ENCODE data around the gene INVS.
"Not testable (repeated sequence)": the region's sequence is repeated elsewhere in the genome, so short reads cannot be mapped to it uniquely, and the experiment has no call there.

INVS gene

DNA sequence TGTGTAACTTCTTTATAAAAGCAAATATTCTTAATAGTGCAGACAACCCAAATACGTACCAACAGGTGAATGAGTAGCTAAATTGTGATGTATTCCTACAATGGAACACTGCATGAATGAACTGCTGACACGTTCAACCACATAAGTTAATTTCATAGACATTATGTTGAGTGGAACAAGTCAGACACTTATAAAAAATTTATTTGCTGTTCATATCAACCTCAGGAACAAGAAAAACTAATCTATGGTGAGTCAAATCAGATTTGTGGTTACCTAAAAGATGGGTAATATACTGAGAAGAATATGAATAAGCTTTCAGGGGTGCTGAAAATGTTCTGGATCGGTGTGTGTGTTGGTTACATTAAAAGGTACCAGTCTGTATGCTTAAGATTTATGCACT, 35.7 kb downstream of the INVS start:
- Histone ChIP-seq H3K27ac (ENCODE audit: low read depth, low read length) (no peak overlapping the region), H3K4me1 (ENCODE audit: control insufficient read depth in 5 of 5, insufficient read depth in 5 of 5, low read length in 5 of 5) (no peaks in the 10 kb centered on the region), H3K36me3 (ENCODE audit: control insufficient read depth in 5 of 5, insufficient read depth in 5 of 5, low read length in 5 of 5) (peaks cover 0 to 10% (median 4%) of the 10 kb centered on the region in 5 donors), H3K9ac (ENCODE audit: low read length in 5 of 5) (no peak overlapping the region), H3K27me3 (ENCODE audit: control insufficient read depth in 5 of 5, insufficient read depth in 4 of 5, low read length in 5 of 5) (no peaks in the 10 kb centered on the region), H3K9me3 (ENCODE audit: control insufficient read depth in 5 of 5, low read length in 5 of 5) (no peaks in the 10 kb centered on the region), H3K4me3 (ENCODE audit: low read depth in 1 of 5, low read length in 5 of 5) (no peak overlapping the region)

DNA sequence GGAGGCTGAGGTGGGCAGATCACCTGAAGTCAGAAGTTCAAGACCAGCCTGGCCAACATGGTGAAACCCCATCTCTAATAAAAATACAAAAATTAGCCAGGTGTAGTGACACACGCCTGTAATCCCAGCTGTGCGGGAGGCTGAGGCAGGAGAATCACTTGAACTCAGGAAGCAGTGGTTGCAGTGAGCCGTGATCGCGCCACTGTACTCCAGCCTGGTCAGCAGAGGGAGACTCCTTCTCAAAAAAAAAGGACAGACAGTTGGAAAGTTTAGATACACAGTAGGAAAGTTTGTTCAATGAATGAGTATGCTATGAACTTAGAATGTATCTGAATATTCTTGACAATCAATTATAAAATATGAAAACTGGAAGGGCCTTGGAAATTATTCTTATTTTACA, 37.8 kb downstream of the INVS start:
- H3K27me3 ChIP-seq (ENCODE audit: control insufficient read depth in 5 of 5, insufficient read depth in 4 of 5, low read length in 5 of 5); H3K27ac ChIP-seq (ENCODE audit: low read depth, low read length); H3K4me1 ChIP-seq (ENCODE audit: control insufficient read depth in 5 of 5, insufficient read depth in 5 of 5, low read length in 5 of 5); H3K4me3 ChIP-seq (ENCODE audit: low read depth in 1 of 5, low read length in 5 of 5); H3K36me3 ChIP-seq (ENCODE audit: control insufficient read depth in 5 of 5, insufficient read depth in 5 of 5, low read length in 5 of 5); H3K9ac ChIP-seq (ENCODE audit: low read length in 5 of 5); H3K9me3 ChIP-seq (ENCODE audit: control insufficient read depth in 5 of 5, low read length in 5 of 5): not testable (repeated sequence)

DNA sequence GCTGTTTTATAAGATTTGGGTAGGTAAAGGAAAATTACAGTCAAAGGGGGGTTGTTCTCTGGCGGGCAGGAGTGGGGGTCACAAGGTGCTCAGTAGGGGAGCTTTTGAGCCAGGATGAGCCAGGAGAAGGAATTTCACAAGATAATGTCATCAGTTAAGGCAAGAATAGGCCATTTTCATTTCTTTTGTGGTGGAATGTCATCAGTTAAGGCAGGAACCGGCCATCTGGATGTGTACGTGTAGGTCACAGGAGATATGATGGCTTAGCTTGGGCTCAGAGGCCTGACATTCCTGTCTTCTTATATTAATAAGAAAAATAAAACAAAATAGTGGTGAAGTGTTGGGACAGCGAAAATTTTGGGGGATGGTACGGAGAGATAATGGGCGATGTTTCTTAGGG, 41.3 kb downstream of the INVS start:
- H3K4me3 ChIP-seq (ENCODE audit: low read depth in 1 of 5, low read length in 5 of 5); H3K36me3 ChIP-seq (ENCODE audit: control insufficient read depth in 5 of 5, insufficient read depth in 5 of 5, low read length in 5 of 5); H3K4me1 ChIP-seq (ENCODE audit: control insufficient read depth in 5 of 5, insufficient read depth in 5 of 5, low read length in 5 of 5); H3K27ac ChIP-seq (ENCODE audit: low read depth, low read length); H3K27me3 ChIP-seq (ENCODE audit: control insufficient read depth in 5 of 5, insufficient read depth in 4 of 5, low read length in 5 of 5); H3K9ac ChIP-seq (ENCODE audit: low read length in 5 of 5); H3K9me3 ChIP-seq (ENCODE audit: control insufficient read depth in 5 of 5, low read length in 5 of 5): not testable (repeated sequence)

DNA sequence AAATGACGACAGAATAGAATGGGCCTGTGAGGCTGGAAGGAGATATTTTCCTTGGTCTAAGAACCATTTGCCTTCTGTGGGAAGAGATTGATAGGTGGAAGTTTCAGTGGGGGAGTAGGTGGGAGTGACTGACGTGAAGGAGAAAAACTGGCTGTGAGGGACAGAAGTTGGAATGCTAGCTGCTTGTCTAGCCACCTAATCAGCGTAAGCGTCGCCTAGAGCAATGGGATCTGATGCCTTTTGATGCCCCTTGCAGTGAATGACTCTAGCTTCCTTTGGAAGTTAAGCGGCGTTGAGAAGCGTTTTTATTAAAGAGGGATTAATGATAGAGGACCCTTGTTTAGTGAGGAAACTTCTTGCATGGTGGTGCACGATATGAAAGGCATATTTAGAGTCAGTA, 42.8 kb downstream of the INVS start:
- H3K9me3 ChIP-seq (ENCODE audit: control insufficient read depth in 5 of 5, low read length in 5 of 5); H3K27ac ChIP-seq (ENCODE audit: low read depth, low read length); H3K36me3 ChIP-seq (ENCODE audit: control insufficient read depth in 5 of 5, insufficient read depth in 5 of 5, low read length in 5 of 5); H3K27me3 ChIP-seq (ENCODE audit: control insufficient read depth in 5 of 5, insufficient read depth in 4 of 5, low read length in 5 of 5); H3K4me1 ChIP-seq (ENCODE audit: control insufficient read depth in 5 of 5, insufficient read depth in 5 of 5, low read length in 5 of 5); H3K9ac ChIP-seq (ENCODE audit: low read length in 5 of 5); H3K4me3 ChIP-seq (ENCODE audit: low read depth in 1 of 5, low read length in 5 of 5): not testable (repeated sequence)

DNA sequence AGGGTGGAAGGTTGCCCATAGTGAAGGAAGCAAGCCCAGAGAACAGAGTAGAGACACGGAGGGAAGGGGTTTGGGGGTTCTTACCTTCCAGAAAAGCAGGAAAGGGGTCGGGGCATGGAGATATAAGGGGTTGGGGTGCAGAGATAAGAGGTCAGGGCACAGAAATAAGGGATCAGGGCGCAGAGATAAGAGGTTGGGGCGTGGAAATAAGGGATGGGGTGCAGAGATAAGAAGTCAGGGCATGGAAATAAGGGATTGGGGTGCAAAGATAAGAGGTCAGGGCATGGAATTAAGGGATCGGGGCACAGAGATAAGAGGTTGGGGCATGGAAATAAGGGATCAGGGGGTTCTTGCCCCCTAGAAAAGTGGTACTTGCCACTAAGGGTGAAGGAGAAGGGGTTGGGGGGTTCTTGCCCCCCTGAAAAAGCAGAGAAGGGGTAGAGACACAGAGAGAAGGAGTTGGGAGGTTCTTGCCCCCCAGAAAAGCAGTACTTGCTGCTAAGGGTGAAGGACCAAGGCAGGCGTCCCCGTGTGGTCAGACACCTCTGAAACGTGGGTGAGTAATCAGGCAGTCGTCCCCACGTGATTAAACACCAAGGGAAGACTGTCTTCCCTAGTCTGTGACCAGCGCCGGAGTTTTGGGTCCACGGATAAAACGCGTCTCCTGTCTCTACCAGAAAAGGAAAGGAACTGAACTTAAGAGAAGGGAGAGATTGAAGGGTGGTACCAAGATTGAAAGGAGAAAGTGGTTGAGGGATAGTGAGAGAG, 46.3 kb downstream of the INVS start:
- H3K36me3 ChIP-seq (ENCODE audit: control insufficient read depth in 5 of 5, insufficient read depth in 5 of 5, low read length in 5 of 5); H3K9me3 ChIP-seq (ENCODE audit: control insufficient read depth in 5 of 5, low read length in 5 of 5); H3K27me3 ChIP-seq (ENCODE audit: control insufficient read depth in 5 of 5, insufficient read depth in 4 of 5, low read length in 5 of 5); H3K27ac ChIP-seq (ENCODE audit: low read depth, low read length); H3K4me3 ChIP-seq (ENCODE audit: low read depth in 1 of 5, low read length in 5 of 5); H3K4me1 ChIP-seq (ENCODE audit: control insufficient read depth in 5 of 5, insufficient read depth in 5 of 5, low read length in 5 of 5); H3K9ac ChIP-seq (ENCODE audit: low read length in 5 of 5): not testable (repeated sequence)

DNA sequence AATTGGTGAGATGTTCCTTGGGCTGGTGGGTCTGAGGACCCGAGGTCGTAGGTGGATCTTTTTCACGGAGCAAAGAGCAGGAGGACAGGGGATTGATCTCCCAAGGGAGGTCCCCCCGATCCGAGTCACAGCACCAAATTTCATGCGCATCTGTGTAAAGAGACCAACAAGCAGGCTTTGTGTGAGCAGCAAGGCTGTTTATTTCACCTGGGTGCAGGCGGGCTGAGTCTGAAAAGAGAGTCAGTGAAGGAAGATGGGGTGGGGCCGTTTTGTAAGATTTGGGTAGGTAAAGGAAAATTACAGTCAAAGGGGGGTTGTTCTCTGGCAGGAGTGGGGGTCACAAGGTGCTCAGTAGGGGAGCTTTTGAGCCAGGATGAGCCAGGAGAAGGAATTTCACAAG, 46.9 kb downstream of the INVS start:
- H3K4me1 ChIP-seq (ENCODE audit: control insufficient read depth in 5 of 5, insufficient read depth in 5 of 5, low read length in 5 of 5); H3K27ac ChIP-seq (ENCODE audit: low read depth, low read length); H3K36me3 ChIP-seq (ENCODE audit: control insufficient read depth in 5 of 5, insufficient read depth in 5 of 5, low read length in 5 of 5); H3K9ac ChIP-seq (ENCODE audit: low read length in 5 of 5); H3K9me3 ChIP-seq (ENCODE audit: control insufficient read depth in 5 of 5, low read length in 5 of 5); H3K27me3 ChIP-seq (ENCODE audit: control insufficient read depth in 5 of 5, insufficient read depth in 4 of 5, low read length in 5 of 5); H3K4me3 ChIP-seq (ENCODE audit: low read depth in 1 of 5, low read length in 5 of 5): not testable (repeated sequence)

DNA sequence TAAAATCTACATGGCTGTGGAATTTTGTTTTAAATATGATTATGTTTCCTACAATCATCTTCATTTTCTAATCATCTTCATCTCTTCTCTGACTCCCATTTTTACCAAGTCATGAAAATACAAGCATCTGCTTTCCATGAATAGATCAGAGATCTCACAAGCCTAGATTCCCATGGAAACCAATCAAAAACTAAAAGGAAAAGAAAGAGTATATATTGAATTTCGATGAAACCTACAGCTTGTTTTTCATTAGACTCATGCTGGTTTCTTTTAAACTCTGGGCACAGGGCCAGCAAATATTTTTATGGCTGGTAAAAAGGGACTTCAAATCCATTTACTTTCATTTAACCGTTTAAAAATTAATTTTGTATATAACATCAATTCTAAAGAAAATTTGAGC, 51.2 kb downstream of the INVS start:
- Histone ChIP-seq H3K4me3 (ENCODE audit: low read depth in 1 of 5, low read length in 5 of 5) (no peak overlapping the region), H3K27ac (ENCODE audit: low read depth, low read length) (no peak overlapping the region), H3K4me1 (ENCODE audit: control insufficient read depth in 5 of 5, insufficient read depth in 5 of 5, low read length in 5 of 5) (no peaks in the 10 kb centered on the region), H3K9me3 (ENCODE audit: control insufficient read depth in 5 of 5, low read length in 5 of 5) (no peaks in the 10 kb centered on the region), H3K27me3 (ENCODE audit: control insufficient read depth in 5 of 5, insufficient read depth in 4 of 5, low read length in 5 of 5) (no peaks in the 10 kb centered on the region), H3K9ac (ENCODE audit: low read length in 5 of 5) (no peak overlapping the region), H3K36me3 (ENCODE audit: control insufficient read depth in 5 of 5, insufficient read depth in 5 of 5, low read length in 5 of 5) (no peaks in the 10 kb centered on the region)

DNA sequence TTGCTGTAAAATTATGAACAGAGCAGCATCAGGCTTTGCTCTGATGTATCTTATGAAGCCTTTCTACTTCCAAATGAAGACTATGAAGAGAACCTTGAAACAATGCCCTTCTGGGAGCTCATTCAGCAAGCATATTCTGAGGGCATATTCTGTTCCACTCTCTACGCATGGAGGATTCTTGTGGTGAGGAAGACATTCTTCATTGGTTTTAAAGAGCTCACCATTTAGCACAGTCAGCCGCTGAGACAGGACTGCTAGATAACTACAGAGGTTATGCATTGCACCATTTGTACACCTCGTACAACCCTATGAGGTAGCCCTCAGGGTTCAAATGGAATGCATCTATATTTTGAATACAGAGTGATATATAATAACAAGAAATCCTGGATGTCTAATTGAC, 61.0 kb downstream of the INVS start:
- Histone ChIP-seq H3K4me1 (ENCODE audit: control insufficient read depth in 5 of 5, insufficient read depth in 5 of 5, low read length in 5 of 5) (no peaks in the 10 kb centered on the region), H3K9ac (ENCODE audit: low read length in 5 of 5) (no peak overlapping the region), H3K27ac (ENCODE audit: low read depth, low read length) (no peak overlapping the region), H3K9me3 (ENCODE audit: control insufficient read depth in 5 of 5, low read length in 5 of 5) (no peaks in the 10 kb centered on the region), H3K27me3 (ENCODE audit: control insufficient read depth in 5 of 5, insufficient read depth in 4 of 5, low read length in 5 of 5) (no peaks in the 10 kb centered on the region), H3K4me3 (ENCODE audit: low read depth in 1 of 5, low read length in 5 of 5) (no peak overlapping the region), H3K36me3 (ENCODE audit: control insufficient read depth in 5 of 5, insufficient read depth in 5 of 5, low read length in 5 of 5) (peaks cover 0 to 5% (median 2%) of the 10 kb centered on the region in 5 donors)

DNA sequence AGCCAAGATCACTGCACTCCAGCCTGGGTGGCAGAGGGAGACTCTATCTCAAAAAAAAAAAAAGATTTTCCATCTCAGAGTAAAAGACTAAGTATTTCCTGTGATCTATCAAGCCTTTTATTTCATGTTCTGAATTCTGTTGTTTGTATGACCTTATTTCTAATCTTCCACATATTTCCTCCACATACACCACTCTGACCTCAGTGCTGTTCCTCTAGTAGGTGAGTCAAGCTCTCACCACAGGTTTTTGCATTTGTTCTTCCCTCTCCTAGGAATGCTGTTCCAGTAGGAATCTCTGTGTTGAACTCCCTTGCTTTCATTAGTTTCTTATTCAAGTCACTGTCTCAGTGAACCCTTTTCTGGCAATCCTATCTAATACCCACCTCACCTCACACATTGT, 68.1 kb downstream of the INVS start:
- H3K27ac ChIP-seq (ENCODE audit: low read depth, low read length), result no peak overlapping the region
- no peaks in the 10 kb centered on the region for H3K36me3 ChIP-seq (ENCODE audit: control insufficient read depth in 5 of 5, insufficient read depth in 5 of 5, low read length in 5 of 5)
- H3K27me3 ChIP-seq (ENCODE audit: control insufficient read depth in 5 of 5, insufficient read depth in 4 of 5, low read length in 5 of 5), result no peaks in the 10 kb centered on the region
- H3K9me3 ChIP-seq (ENCODE audit: control insufficient read depth in 5 of 5, low read length in 5 of 5), result no peaks in the 10 kb centered on the region
- H3K4me1 ChIP-seq (ENCODE audit: control insufficient read depth in 5 of 5, insufficient read depth in 5 of 5, low read length in 5 of 5), result no peaks in the 10 kb centered on the region
- no peak overlapping the region for H3K9ac ChIP-seq (ENCODE audit: low read length in 5 of 5)
- no peak overlapping the region for H3K4me3 ChIP-seq (ENCODE audit: low read depth in 1 of 5, low read length in 5 of 5)

DNA sequence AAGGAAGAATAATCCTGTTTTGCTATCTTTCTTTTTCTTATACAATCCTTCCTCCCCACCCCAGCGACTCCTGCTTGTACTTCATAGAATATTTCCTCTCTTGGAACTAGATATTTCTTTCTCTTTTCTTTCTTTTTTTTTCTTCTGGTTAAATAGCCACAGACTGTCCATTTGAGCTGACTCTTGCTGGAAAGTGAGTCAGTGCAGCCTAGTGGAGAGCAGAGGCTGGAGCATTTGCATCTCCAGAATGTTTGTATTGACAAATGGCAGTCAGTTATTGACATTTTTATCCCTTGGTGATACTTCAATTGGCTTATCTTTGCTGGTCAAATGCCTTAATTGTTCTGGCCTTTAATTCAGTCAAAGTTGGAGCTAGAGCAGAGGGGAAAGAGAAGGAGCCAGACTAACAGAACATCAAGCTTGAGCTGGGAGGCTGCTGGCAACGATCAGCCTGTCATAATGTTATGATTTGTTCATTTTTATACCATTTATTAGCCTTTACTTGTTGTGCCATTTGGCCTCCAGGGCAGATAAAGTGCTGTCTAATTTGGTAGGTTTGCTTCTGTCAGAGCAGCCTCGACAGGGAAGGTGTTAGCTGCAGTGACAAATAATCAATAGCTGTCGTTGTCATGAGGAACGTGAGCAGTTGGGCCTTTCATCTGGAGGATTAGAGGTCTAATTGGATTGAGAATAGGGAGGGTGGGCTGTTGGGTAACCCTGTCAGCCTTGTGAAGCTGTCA, 69.0 kb downstream of the INVS start:
- no peak overlapping the region for H3K4me3 ChIP-seq (ENCODE audit: low read depth in 1 of 5, low read length in 5 of 5)
- H3K9me3 ChIP-seq (ENCODE audit: control insufficient read depth in 5 of 5, low read length in 5 of 5), result no peaks in the 10 kb centered on the region
- H3K27ac ChIP-seq (ENCODE audit: low read depth, low read length), result no peak overlapping the region
- no peak overlapping the region for H3K9ac ChIP-seq (ENCODE audit: low read length in 5 of 5)
- H3K36me3 ChIP-seq (ENCODE audit: control insufficient read depth in 5 of 5, insufficient read depth in 5 of 5, low read length in 5 of 5), result no peaks in the 10 kb centered on the region
- H3K4me1 ChIP-seq (ENCODE audit: control insufficient read depth in 5 of 5, insufficient read depth in 5 of 5, low read length in 5 of 5), result no peaks in the 10 kb centered on the region
- no peaks in the 10 kb centered on the region for H3K27me3 ChIP-seq (ENCODE audit: control insufficient read depth in 5 of 5, insufficient read depth in 4 of 5, low read length in 5 of 5)
